PC-3 (cell line): ENCODE data around the gene ST8SIA2.

ENCODE experiments used
- CTCF ChIP-seq: fragments of 300-600 bp; sonication (generic); conservative IDR thresholded peaks from 2 replicates; pipeline ENCODE4 v1.5.1; 2017; ENCODE audit warnings: antibody characterized with exemption, low read depth, mild to moderate bottlenecking, low read length
- EZH2phosphoT487 ChIP-seq: fragments of 300-600 bp; sonication (generic); IDR thresholded peaks from 2 replicates; pipeline ENCODE4 v1.6.1; 2018; ENCODE audit warnings: mild to moderate bottlenecking, antibody characterized with exemption, low read length, borderline replicate concordance

DNA sequence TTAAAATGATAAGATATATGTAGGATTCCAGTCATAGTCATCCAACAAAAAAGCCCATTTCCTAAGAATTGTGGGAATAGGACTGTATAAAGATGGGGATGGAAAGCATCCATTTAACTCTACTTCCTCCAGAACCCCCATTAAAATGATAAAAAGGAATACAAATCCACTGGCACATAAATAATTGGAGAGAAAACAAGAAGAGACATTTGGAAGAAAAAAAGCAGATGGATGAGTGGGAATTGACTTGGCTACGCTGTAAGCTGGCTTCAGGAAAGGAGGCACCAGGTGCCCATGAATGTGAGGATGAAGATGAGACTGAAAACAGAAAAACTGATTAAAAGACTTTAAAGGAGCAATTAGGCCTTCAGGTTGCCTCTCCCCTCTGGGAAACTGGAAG is 91.8 kb downstream of the ST8SIA2 start:
- TF ChIP-seq CTCF (no peak), EZH2phosphoT487 (no peak)
